K562 (cell line): ENCODE results near the gene RANGAP1. TPM values are rescaled to one million over a fixed set of nuclear protein-coding genes. Genes with fewer than 3 reads are reported as not detected.
A peak's percentile ranks its signal among the peaks of the same experiment; 100 is the strongest.

Experiments
- ATAC-seq: fragments of 200-7000 bp; cut with Tn5 transposase; 3 replicates; pipeline ENCODE4 v1.9.1; 2020; ENCODE audit warnings: moderate library complexity
- BruUV-seq: library from RNA; stranded (reverse); fragments of 400-500 nt; replicated peaks from 2 replicates; lab custom pipeline; 2021; lab: Mats Ljungman, UMichigan
- CTCF ChIA-PET: fragments of 300-600 bp; formaldehyde crosslinking; extraction: SDS; loops from one replicate; lab custom pipeline; 2021; ENCODE audit warnings: low intra/inter-chr PET ratio; lab: Yijun Ruan, JAX
- POLR2A ChIA-PET: fragments of 300-600, 350-650 bp; sonication (Branson Sonifier 250); formaldehyde crosslinking; extraction: SDS; loops from one replicate; lab custom pipeline; 2021; ENCODE audit warnings: antibody characterized with exemption, inconsistent platforms; lab: Yijun Ruan, JAX
- DNase-seq, 4 experiments: peaks; one replicate each; pipeline versions ENCODE4 v3.0.0 to v3.0.0-alpha.2; 2011 to 2018; ENCODE audit warnings: low spot score in 3 of 4, mixed read lengths in 3 of 4; ENCODE audit errors: extremely low read depth in 1 of 4
- FAIRE-seq: peaks from 2 replicates; lab custom pipeline; 2011; peaks lifted over from hg19 to GRCh38; lab: Jason Lieb, UNC
- H2AFZ ChIP-seq: 2 replicates; pipeline ENCODE4 v1.6.0; 2011; ENCODE audit warnings: low read depth, low read length, control low read depth, inconsistent platforms
- H3K27ac ChIP-seq: fragments of 200-600 bp; 3 replicates; pipeline ENCODE4 v1.8.0; 2011; ENCODE audit warnings: low read depth, mild to moderate bottlenecking, control low read depth, inconsistent platforms, low read length, moderate library complexity, mixed read lengths; ENCODE audit errors: extremely low read depth
- H3K27me3 ChIP-seq, 2 experiments: fragments of 300-600 bp in 1 of 2; 2 replicates in 1 of 2; 3 replicates in 1 of 2; pipeline versions ENCODE4 v1.6.0 to v1.8.0; 2011; ENCODE audit warnings: inconsistent platforms in 2 of 2, low read length in 2 of 2, mild to moderate bottlenecking in 1 of 2, mixed read lengths in 1 of 2, moderate library complexity in 1 of 2; ENCODE audit not compliant: control insufficient read depth in 2 of 2, insufficient read depth in 2 of 2
- H3K36me3 ChIP-seq: fragments of 300-600 bp; 3 replicates; pipeline ENCODE4 v1.8.0; 2011; ENCODE audit warnings: mild to moderate bottlenecking, low read length, inconsistent platforms; ENCODE audit not compliant: control insufficient read depth, insufficient read depth
- H3K4me1 ChIP-seq, 2 experiments: fragments of 200-600 bp in 1 of 2; replicated peaks in 1 of 2; 2 replicates in 1 of 2; 3 replicates in 1 of 2; pipeline versions ENCODE4 v1.5.1 to v1.8.0; 2011; ENCODE audit warnings: inconsistent platforms in 2 of 2, low read length in 2 of 2, mild to moderate bottlenecking in 1 of 2, mixed read lengths in 1 of 2, moderate library complexity in 1 of 2; ENCODE audit not compliant: control insufficient read depth in 2 of 2, insufficient read depth in 2 of 2
- H3K4me2 ChIP-seq: 2 replicates; pipeline ENCODE4 v1.6.1; 2011; ENCODE audit warnings: low read length, control low read depth, inconsistent platforms, mixed read lengths; ENCODE audit not compliant: insufficient read depth
- H3K4me3 ChIP-seq: fragments of 200-600 bp; sonication (generic), shearing (Covaris generic); 2 replicates; pipeline ENCODE4 v1.5.1; 2016; ENCODE audit warnings: control low read depth, inconsistent platforms
- H3K79me2 ChIP-seq: fragments of 200-600 bp; 3 replicates; pipeline ENCODE4 v1.8.0; 2011; ENCODE audit warnings: low read length, inconsistent platforms; ENCODE audit not compliant: control insufficient read depth, insufficient read depth
- H3K9ac ChIP-seq, 2 experiments: 2 replicates each; pipeline versions ENCODE4 v1.6.0 to v1.6.1; 2011; ENCODE audit warnings: low read depth in 2 of 2, low read length in 2 of 2, control low read depth in 1 of 2, inconsistent platforms in 1 of 2, mild to moderate bottlenecking in 1 of 2, mixed read lengths in 1 of 2; ENCODE audit not compliant: insufficient read depth in 1 of 2
- H3K9me1 ChIP-seq: one replicate; pipeline ENCODE4 v1.6.0; 2011; ENCODE audit warnings: inconsistent platforms, mild to moderate bottlenecking, low read length, moderate library complexity; ENCODE audit not compliant: control insufficient read depth, insufficient read depth
- H3K9me3 ChIP-seq: replicated peaks from 2 replicates; pipeline ENCODE4 v1.5.1; 2011; ENCODE audit warnings: low read depth, low read length, inconsistent platforms; ENCODE audit not compliant: control insufficient read depth, insufficient read depth
- H4K20me1 ChIP-seq: replicated peaks from 2 replicates; pipeline ENCODE4 v1.6.1; 2011; ENCODE audit warnings: low read length, inconsistent platforms, mixed read lengths; ENCODE audit not compliant: control insufficient read depth, insufficient read depth
- DLX4 ChIP-seq: fragments of 250-450 bp; sonication (Bioruptor Pico); IDR thresholded peaks from 2 replicates; pipeline ENCODE4 v1.6.1; 2021; ENCODE audit warnings: mild to moderate bottlenecking
- GMEB1 ChIP-seq: fragments of 250-450 bp; sonication (Bioruptor Pico); IDR thresholded peaks from 2 replicates; pipeline ENCODE4 v1.4.0; 2020; ENCODE audit warnings: mild to moderate bottlenecking
- GTF2B ChIP-seq: IDR thresholded peaks from 2 replicates; pipeline ENCODE4 v1.6.1; 2011; ENCODE audit not compliant: insufficient read length; ENCODE audit errors: extremely low read depth
- HOMEZ ChIP-seq: fragments of 250-450 bp; sonication (Bioruptor Pico); IDR thresholded peaks from 2 replicates; pipeline ENCODE4 v1.4.0; 2020; ENCODE audit warnings: mild to moderate bottlenecking, moderate library complexity
- KAT7 ChIP-seq: sonication (generic); formaldehyde crosslinking; IDR thresholded peaks from 2 replicates; pipeline ENCODE4 v1.8.0; 2022; ENCODE audit warnings: missing genetic modification reagents, mild to moderate bottlenecking, borderline replicate concordance
- KDM5B ChIP-seq: fragments of 200-600 bp; sonication (generic); IDR thresholded peaks from 2 replicates; pipeline ENCODE4 v1.6.1; 2012; ENCODE audit warnings: low read depth, mild to moderate bottlenecking, moderate library complexity, low read length, control low read depth, inconsistent platforms; ENCODE audit not compliant: insufficient replicate concordance
- MCM7 ChIP-seq, 2 experiments: fragments of 450-650 bp; IDR thresholded peaks; 2 replicates each; pipeline ENCODE4 v1.6.1; 2016 to 2018
- NUFIP1 ChIP-seq: fragments of 450-650 bp; IDR thresholded peaks from 2 replicates; pipeline ENCODE4 v1.6.1; 2018; ENCODE audit not compliant: partially characterized antibody
- PTRF ChIP-seq: fragments of 450-650 bp; IDR thresholded peaks from 2 replicates; pipeline ENCODE4 v1.6.1; 2016; ENCODE audit warnings: mild to moderate bottlenecking, missing genetic modification characterization, missing compliant biosample characterization
- RFX1 ChIP-seq: fragments of 450-650 bp; IDR thresholded peaks from 2 replicates; pipeline ENCODE4 v1.6.1; 2016; ENCODE audit warnings: mild to moderate bottlenecking, moderate library complexity
- SMARCE1 ChIP-seq: fragments of 450-650 bp; IDR thresholded peaks from 2 replicates; pipeline ENCODE4 v1.7.1; 2016; ENCODE audit warnings: mild to moderate bottlenecking
- TEAD1 ChIP-seq, 2 experiments: fragments of 450-650 bp in 1 of 2; sonication (generic) in 1 of 2; formaldehyde crosslinking; IDR thresholded peaks; 2 replicates each; pipeline versions ENCODE4 v1.4.0 to v1.8.0; 2020 to 2022; ENCODE audit warnings: mild to moderate bottlenecking in 2 of 2, missing genetic modification reagents in 1 of 2
- TFAM ChIP-seq: fragments of 250-450 bp; sonication (Bioruptor Pico); conservative IDR thresholded peaks from 2 replicates; pipeline ENCODE4 v1.5.0; 2021; ENCODE audit warnings: mild to moderate bottlenecking, moderate library complexity
- U2AF2 ChIP-seq: fragments of 200-400 bp; formaldehyde crosslinking; optimal IDR thresholded peaks from 2 replicates; pipeline ENCODE3; 2017; ENCODE audit warnings: low read depth, mild to moderate bottlenecking, low read length
- ZNF121 ChIP-seq: sonication (generic); formaldehyde crosslinking; conservative IDR thresholded peaks from 2 replicates; pipeline ENCODE4 v1.8.0; 2022; ENCODE audit warnings: missing genetic modification reagents
- ZNF3 ChIP-seq: fragments of 250-450 bp; sonication (Bioruptor Pico); IDR thresholded peaks from 2 replicates; pipeline ENCODE4 v1.5.0; 2021; ENCODE audit warnings: mild to moderate bottlenecking, moderate library complexity
- WGBS: fragments of 100-300 bp; shearing (Covaris generic); methylation state at CpG from one replicate; pipeline ENCODE4 v1.1.6; 2016; ENCODE audit warnings: low coverage, mixed read lengths; ENCODE audit not compliant: insufficient coverage; ENCODE audit errors: missing lambda C conversion rate; 5-methylcytosine and 5-hydroxymethylcytosine counted together
- in situ Hi-C: fragments of 300-500 bp; cut with MboI; formaldehyde crosslinking; loops from 4 replicates; pipeline ENCODE4 v1.15.0; 2018; ENCODE audit warnings: inconsistent platforms, mixed read lengths
- intact Hi-C: fragments of 100-400 bp; cut with micrococcal nuclease; formaldehyde crosslinking; loops from 2 replicates; pipeline ENCODE4 v1.14.2; 2022
- polyA plus RNA-seq, 8 experiments: library from polyadenylated mRNA; depleted of rRNA in 4 of 8; stranded (reverse) in 5 of 8; unstranded in 3 of 8; fragments of >200 nt; fragmentation: Nextera tagmentation in 2 of 8; fragmentation: Illumina TruSeq in 1 of 8; extraction: Ambion mirVana in 2 of 8; extraction: Trizol in 1 of 8; gene quantifications; 2 replicates each; pipeline versions ENCODE4 v1.2.1 to v1.2.3, GENCODE V29; 2011 to 2014; ENCODE audit warnings: inconsistent platforms in 1 of 8, missing spikeins in 1 of 8
- total RNA-seq, 7 experiments: library from RNA; depleted of rRNA in 6 of 7; stranded (reverse); fragments of >200 nt in 6 of 7; fragmentation: Illumina TruSeq in 2 of 7; extraction: Trizol in 2 of 7; gene quantifications; 2 replicates each; pipeline versions ENCODE4 v1.2.1 to v1.2.3, GENCODE V29; 2011 to 2021; ENCODE audit warnings: low replicate concordance in 1 of 7

The RANGAP1 gene
- total and polyA plus RNA-seq, 9 of the 15 experiments (the other 6 are each of a cell fraction or from before 2014, with no cell fraction given): 2.1 to 104 (median 50.6) TPM

- TF ChIP-seq ZNF3 (CRISPR knock-in tag): no peak
- TF ChIP-seq KAT7 (CRISPR knock-in tag): no peak
These were observed 15.4 kb upstream of the RANGAP1 start, which contains the start of gene ZC3H7B (continued) for GRCh38 chr22:41301085-41302020.

- H3K9me1 ChIP-seq: no peaks in the 10 kb centered on the region
- H3K9ac ChIP-seq: no peak overlapping the region
- DNase-seq (no peak), ATAC-seq (no peak), FAIRE-seq (no peak)
- H4K20me1 ChIP-seq: no peaks in the 10 kb centered on the region
- intact Hi-C loops (loop anchor here (10.0 kb wide), 1 partner anchor 376 kb away; no protein-coding TSS in a partner anchor), in situ Hi-C loops (no loop called here)
- H3K27me3 ChIP-seq: no peaks in the 10 kb centered on the region
- ChIA-PET POLR2A (interaction anchor here (0.6 to 1.0 kb wide), 4 partner anchors 11 to 77 kb away, joined by 3 to 6 read pairs (median 3); no protein-coding TSS in a partner anchor), CTCF (no interaction called here)
- peaks cover 11% of the 10 kb centered on the region; the same call in 2 of the 3 replicates for H3K36me3 ChIP-seq
- no peaks in the 10 kb centered on the region for H3K9me3 ChIP-seq
- H2AFZ ChIP-seq: peak overlapping the region; percentile 83
- no TSS peak for BruUV-seq
- H3K79me2 ChIP-seq: peaks cover 49% of the 10 kb centered on the region
- H3K27ac ChIP-seq: no peak overlapping the region
- peaks cover 2 to 10% of the 10 kb centered on the region in 2 experiments; a peak in 3 of 5 replicates for H3K4me1 ChIP-seq
- 45% methylated on average over 4 of the region's 7 CpGs for WGBS
- peak overlapping the region; percentile 83 for H3K4me2 ChIP-seq
- H3K4me3 ChIP-seq: peak overlapping the region; percentile 90
- TF ChIP-seq NUFIP1: no peak
- TF ChIP-seq DLX4 (CRISPR knock-in tag): no peak
- TF ChIP-seq GMEB1 (CRISPR knock-in tag): no peak
- no peak for TF ChIP-seq MCM7 (IDR thresholded peaks at IDR 0.05)
- TF ChIP-seq TFAM (CRISPR knock-in tag): no peak
- no peak for TF ChIP-seq U2AF2
- TF ChIP-seq TEAD1 (CRISPR knock-in tag; IDR thresholded peaks at IDR 0.05): no peak
- TF ChIP-seq GTF2B: no peak
- no peak for TF ChIP-seq ZNF121
- no peak for TF ChIP-seq RFX1
- no peak for TF ChIP-seq SMARCE1
- TF ChIP-seq KDM5B: no peak
- TF ChIP-seq PTRF (tag): no peak
- no peak for TF ChIP-seq HOMEZ (CRISPR knock-in tag)
These were observed 14.7 kb upstream of the RANGAP1 start for GRCh38 chr22:41300661-41301060.
